KBM-7 (cell line): Measurements from ENCODE around the gene CDK5R1.

Source experiments
- DNase-seq: peaks from one replicate; pipeline ENCODE4 v3.0.0-alpha.2; 2015
- in situ Hi-C: fragments of 300-500 bp; cut with MboI; formaldehyde crosslinking; loops from 2 replicates; pipeline ENCODE4 v1.14.3; 2020; ENCODE audit warnings: low sequenced_read_pairs, low pct_unique_long_range_greater_than_20kb, mixed read lengths

Gene CDK5R1

DNA sequence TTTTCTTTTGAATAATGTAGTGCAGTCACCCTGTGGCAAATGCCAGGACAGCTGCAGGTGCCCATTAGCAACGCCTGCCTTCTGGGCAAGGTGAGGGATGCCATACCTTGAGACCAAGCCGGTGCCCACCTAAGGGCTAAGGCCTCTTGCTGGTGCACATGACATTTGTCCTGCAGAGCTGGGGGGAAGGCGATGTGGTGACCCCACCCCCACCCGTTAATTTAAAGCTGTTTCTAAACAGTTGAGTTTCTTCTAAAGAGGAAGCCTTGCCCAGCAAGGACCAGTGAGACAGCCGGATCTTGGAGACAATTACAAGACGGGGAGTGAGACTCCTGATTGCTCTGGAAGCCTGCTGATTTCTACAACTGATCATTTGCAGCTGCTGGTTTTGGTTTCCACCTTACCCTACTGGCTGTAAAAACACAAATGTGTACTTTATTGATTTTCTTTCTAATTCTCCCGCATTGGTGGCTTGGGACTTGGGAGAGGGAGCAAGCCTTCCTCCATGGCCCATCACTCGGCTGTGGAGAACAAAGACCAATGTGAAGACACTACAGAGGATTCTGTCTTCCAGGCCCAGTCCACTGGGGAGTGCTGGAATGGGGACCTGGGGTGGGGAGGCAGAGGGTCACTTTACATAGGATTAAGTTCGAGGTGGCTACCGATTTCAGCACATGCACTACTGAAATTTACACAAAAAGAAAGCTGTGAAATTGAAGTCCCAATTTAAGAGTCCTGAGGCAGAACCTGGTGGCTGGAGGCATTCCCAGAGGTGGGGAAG, 2.7 kb downstream of the CDK5R1 start:
- in situ Hi-C loops, result loop anchor here (25.0 kb wide), 1 partner anchor 273 kb away; no protein-coding TSS in a partner anchor

DNA sequence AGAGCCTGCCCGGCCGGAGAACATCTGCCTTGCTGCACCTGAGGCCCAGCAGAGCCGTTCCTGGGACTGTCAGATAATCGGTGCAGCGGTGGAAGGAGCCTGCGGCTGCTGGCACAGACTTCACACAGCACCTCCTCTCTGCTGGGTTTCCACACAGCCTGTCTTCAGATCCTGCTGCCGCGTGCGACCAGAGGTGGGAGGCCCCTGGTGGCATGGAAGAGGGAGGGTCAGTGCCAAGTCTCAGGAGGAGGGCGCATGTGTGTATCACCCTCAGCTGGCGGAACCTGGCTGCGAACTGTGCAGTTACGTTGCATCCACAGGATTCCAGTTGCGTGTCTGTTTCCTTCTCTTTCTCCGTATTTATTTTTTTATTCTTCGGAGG, 3.3 kb downstream of the CDK5R1 start:
- in situ Hi-C loops, result loop anchor here (25.0 kb wide), 1 partner anchor 272 kb away; no protein-coding TSS in a partner anchor
- DNase-seq, result no peak

More for the DNA sequence above, 2.7 kb downstream of the CDK5R1 start:
- DNase-seq, result no peak

DNA sequence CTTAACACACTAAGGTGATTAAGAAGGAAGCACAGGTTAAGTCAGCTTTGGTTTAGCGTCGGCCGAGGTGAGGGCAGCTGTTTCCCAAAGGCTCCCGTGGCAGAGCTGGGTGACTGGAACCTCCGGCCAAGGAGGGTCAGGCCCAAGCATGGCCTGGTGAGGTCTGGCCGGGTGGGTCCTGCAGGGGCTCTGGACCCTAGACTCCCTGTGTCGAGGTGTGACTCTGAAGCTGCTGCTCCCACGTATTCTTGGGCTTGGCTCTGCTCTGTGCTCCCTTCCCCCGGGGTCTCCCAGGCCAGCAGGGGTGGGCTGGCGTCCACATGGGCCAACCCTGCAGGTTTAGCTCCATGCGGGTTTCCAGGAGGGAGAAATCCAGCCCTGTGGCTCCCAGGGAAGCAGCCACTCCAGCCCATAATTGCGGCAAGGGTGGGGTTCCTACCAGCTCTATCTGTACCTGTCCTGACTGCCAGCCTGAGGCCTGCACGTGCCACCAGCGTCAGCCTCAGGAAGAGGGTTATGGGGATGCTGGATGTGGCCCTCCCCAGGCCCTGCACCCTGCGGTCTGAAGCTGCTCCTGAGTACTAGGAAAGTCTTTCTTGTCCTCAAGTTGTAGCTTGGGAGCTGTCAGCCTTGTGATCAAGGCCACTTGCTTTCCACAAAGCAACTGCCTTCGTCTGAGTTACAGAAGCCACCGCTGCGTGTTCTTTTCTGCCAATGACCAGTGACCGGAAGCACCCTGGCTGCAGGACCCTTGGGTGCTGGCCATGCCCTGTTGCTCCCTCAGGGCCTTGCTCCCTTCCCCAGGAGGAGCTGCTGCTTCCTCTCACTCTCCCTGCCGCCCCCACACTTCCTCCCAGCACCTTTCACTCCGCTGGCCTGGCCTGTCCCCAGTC, 4.8 kb downstream of the CDK5R1 start:
- in situ Hi-C loops, result loop anchor here (25.0 kb wide), 1 partner anchor 271 kb away; no protein-coding TSS in a partner anchor
- DNase-seq, result peak; percentile 25

DNA sequence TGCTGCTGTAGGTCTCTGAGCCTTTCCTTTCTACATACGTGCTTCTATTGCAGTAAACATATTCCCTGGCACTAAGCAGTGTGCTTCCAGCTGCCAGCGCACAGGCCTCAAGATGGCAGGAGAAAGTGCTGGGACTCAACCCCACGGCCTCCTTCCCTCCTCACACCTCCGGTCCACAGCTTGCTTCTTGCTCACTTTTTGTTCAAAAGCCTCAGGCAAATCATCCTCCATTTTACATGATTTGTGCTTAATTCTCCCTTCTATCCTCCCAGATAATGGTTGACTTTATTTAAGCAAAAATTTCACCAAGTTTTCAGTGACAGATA, 5.4 kb downstream of the CDK5R1 start:
- in situ Hi-C loops, result loop anchor here (25.0 kb wide), 1 partner anchor 270 kb away; no protein-coding TSS in a partner anchor
- no peak for DNase-seq

DNA sequence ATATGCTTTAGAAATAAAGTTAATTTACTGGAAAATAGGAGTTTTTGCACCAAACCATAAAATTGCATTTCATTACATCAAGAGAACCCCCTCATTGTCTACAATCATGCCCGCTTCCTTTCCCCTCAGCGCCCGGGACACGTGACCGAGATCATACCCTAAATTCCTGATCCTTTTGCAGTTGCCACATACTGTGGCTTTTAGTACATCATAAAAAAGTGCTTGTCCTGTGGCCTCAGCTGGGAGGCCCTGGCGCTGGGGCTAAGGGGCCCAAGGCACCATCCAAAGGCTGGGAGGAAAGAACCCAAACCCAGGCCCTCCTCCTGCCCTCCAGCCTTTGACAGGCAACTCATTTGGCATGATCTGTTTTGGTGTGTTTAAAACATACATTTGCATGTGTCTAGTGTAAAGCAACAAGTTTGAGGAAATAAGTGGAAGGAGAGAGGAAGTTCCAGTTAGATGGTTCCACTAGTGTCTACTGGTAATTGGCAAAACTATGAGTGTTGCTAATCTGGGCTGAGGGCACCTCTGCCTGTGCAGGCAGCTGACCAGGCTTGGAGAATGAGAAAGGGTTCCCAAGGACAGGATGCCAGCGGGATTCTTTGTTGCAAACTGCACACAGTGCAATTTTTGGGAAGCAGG, 6.0 kb downstream of the CDK5R1 start:
- DNase-seq, result peak; percentile 36
- in situ Hi-C loops, result loop anchor here (25.0 kb wide), 1 partner anchor 270 kb away; no protein-coding TSS in a partner anchor

DNA sequence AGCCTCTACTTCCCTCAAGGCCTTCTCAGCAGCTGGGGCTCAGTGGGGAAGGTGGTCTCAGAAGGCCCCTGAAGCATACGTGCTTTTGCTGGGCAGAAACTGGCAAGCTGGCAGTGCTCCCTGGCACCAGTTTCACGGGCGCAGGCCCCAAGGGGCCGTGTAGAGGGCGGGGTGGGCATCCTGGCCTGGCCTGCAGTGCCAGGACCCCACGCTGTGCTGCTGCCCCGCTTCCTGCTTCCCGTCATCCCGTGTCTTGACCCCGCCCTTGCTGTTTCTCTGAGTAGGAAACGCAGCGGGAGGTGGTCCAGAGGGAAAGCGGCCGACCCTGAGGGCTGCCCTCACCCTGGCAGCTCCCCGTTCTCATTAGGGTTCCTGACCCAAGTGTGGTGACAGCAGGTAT, 6.8 kb downstream of the CDK5R1 start:
- DNase-seq, result no peak
- in situ Hi-C loops, result loop anchor here (25.0 kb wide), 1 partner anchor 269 kb away; no protein-coding TSS in a partner anchor

DNA sequence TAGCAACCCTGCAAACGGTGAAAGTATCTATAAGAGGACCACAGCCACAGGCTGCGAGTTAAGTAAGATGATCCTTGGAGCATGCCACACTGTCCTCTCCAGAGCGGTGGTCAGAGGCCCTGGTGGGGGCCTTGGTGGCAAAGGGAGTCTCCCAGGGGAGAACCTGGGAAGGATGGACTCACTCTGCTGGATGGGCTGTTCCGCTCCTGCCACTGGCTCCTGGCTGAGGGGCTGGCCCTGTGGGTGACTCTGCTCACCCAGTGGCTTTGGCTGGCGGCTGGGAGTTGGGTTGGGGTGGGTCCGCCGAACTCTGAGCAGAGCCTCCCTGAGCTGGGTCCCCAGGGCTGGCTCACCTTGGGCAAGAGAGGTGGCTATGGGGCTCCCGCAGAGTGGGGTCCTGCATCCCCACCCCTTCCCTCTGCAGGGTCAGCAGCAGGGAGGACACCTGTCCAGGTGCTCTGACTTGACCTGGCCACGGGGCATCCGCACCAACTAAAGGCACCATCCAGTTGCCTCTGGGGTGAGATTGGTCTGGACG, 7.3 kb downstream of the CDK5R1 start:
- DNase-seq, result no peak
- in situ Hi-C loops, result loop anchor here (25.0 kb wide), 1 partner anchor 268 kb away; no protein-coding TSS in a partner anchor

DNA sequence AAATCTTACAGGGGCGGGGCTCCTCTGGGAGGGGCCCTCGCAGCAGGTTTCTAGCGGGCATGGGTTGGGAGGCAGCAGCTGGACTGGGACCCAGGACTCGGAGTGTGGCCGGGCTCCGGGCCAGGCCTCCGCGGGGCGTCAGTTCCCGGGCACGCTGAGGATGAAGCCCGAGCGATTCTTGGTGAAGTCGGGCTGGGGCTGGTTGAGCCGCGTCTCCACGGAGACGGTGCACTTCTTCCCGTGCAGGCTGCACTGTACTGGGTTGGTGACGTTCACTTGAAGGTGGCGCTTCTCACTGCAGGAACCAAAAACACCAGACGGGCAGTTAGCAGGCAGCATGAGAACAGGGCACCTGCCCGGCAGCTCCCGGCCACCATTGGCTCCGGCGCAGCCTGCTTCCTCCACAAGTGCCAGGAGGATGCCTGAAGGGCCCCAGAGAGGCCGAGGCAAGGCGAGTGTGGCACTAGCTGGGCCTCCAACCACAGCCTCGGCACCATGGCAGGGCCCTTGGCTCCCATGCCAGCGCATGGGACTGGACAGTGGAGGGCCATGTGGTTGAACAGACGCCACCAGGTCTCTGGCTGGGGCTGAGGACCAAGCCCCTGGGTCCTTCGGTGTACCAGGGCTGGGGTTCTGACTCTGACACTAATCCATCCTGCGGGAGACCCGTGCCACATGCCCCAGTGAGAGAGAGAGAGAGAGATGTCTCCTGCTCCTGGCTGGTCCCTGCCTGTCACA, 8.0 kb downstream of the CDK5R1 start:
- in situ Hi-C loops, result loop anchor here (25.0 kb wide), 1 partner anchor 268 kb away; no protein-coding TSS in a partner anchor
- DNase-seq, result no peak

DNA sequence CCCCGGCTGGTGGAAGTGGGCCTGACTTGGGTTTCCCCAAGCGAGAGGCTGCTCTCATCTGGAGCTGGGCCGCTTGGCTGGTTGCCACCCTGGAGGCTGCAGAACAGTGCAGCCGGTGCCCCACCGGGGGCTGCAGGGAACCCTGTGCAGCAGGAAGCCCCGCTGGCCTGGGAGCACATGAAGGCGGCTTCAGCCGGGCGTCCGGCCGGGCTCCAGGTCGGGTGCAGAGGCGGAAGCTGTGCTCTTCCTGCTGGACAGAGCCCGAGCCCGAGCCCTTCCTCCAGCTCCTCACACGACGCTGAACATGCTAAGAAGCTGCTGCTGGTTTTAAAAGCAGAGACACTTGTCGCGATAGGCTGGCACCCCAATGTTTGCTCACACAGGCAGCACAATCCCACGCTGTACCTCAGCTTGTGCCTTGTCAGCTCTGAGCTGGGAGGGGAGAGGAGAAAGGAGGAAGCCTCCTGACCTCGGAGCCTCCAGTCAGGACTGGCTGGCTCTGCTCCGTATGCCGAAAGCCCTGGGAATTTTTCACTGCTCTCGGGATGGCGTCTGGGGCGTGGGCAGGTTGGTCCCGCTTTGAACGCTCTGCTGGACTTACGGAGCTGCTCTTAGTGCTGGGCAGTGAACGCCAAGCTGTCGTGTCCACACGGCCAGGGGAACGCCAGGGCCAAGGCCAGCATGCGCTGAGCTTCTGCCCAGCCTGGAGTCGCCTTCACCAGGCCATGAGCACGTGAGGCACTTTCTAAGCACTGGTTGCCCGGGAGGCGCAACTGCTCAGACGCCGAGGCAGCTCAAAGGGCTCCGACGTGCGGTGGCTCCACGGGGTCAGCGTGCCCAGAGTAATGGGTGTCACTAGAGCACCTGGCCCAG, 8.8 kb downstream of the CDK5R1 start:
- in situ Hi-C loops, result loop anchor here (25.0 kb wide), 1 partner anchor 267 kb away; no protein-coding TSS in a partner anchor
- DNase-seq, result no peak

DNA sequence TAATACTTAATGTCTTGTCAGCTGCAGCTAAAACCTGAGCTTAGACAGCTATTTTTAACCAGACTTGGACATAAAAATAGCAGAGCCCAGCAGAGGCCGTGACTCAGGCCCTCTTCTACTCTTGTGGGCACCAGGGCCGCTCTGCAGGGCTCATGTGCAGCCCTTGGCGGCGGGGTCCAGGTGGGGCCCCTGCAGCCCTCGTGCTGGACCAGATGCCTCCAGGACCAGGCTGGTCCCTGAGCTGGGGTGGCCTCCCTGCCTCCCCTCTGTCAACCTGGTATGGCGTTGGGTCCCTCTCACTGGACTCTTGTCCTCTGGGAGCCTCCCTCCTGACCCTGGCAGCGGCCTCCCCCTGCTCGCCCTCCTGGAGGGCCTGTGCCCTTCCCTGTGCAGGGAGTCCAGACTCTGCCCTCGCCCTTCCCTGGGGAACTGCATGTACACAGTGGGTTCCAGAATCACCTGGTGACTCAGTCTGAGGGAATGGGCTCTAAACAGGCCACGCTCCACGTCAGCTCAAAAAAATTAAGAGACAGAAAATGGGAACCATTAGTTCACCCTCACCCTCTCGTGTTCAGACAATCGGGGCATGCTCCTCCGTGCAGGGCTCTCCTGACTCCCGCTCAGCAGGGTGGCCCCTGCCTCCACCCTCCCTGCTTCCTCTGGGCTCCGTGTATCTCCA, 9.7 kb downstream of the CDK5R1 start:
- in situ Hi-C loops, result loop anchor here (25.0 kb wide), 1 partner anchor 266 kb away; no protein-coding TSS in a partner anchor
- DNase-seq, result no peak

DNA sequence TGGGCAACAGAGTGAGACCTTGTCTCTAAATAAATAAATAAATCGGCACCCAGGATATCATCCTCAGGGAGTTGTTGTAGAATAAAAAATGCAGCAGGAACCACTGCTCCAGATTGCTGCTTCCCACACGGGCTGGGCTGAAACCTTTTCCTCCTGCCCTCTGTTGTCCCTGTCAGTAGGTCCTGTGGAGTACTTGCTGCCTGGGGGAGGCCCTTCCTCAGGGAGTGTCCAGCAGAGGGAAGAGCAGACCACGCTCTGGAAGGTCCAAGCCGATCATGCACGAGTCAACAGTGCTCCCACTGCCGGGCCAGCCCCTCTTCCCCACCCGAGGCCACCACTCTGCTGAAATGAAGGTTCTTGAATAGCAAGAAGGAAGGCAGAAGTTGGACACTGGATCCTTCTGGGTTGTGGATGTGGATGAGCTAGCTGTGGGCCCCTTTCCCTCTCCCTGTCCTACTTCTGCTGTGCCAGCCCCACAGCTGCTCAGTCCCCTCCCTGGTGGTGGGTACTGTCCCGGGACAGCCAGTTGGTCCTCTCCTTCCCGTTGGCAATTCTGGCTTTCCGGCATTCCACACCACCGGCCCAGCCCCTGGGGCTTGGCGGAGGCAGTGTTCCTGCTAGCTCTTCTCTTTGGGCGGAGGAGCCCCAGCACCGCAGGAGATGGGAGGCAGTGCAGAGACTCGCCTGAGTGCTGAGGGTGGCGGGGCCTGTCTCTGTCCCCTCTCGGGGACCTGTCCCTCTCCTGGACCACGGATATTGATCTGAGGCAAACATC, 10.8 kb downstream of the CDK5R1 start:
- in situ Hi-C loops, result loop anchor here (25.0 kb wide), 1 partner anchor 265 kb away; no protein-coding TSS in a partner anchor
- no peak for DNase-seq

DNA sequence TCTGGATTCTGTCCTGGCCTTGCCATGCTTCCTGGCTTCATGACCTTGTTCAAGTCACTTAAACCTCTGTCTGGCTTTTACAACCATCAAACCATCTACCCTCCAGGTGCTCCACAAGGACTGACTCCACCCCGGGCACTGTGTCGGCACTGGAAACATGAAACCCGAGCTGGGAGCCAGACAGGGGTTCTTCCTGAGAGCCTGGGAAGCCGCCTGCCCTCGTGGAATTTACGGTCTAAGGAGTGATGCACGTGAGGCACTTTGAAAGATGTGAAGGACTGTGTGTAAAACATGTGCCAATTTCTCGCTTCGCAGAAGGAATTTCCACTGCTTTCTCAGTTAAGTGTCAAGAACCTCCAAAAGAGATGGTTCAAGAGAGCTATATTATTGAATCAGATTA, 11.6 kb downstream of the CDK5R1 start:
- DNase-seq, result no peak
- in situ Hi-C loops, result loop anchor here (25.0 kb wide), 1 partner anchor 264 kb away; no protein-coding TSS in a partner anchor

DNA sequence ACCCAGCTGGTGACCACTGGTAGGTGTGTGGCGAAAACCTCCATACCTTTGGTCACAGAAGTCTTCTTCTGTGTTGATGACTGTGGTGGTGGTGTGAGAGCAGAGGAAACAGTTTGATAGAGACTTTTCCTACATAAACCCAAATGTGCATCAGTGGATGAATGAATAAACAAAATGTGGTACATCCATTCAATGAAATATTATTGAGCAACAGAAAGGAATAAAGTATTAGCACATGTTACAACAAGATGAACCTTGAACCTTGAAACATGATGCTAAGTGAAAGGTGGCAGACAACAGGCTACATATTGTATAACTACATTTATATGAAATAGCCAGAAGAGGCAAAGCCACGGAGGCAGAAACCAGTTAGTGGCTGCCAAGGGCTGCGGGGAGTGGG, 15.2 kb downstream of the CDK5R1 start:
- in situ Hi-C loops, result no loop called here

DNA sequence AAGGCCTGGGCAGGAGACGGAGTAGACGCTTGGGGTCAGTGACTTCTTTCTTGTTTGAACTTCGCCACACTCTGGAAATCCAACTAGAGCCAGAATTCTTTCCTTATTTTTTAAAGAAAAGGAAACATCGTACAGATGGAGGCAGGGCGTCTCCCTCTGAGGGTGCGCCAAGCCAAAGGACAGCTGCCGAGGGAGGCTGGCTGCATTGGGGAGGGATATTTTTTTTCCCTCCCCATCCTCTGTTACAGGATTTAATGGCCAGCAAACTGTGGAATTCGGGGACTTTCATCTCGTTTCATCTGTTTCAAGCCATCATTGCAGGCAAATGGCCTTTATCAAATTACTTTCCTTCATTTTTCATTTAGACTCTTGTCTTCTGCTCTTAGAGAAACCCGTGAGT, 15.9 kb downstream of the CDK5R1 start:
- DNase-seq, result no peak
- in situ Hi-C loops, result no loop called here

More for the DNA sequence above, 15.2 kb downstream of the CDK5R1 start:
- DNase-seq, result no peak

DNA sequence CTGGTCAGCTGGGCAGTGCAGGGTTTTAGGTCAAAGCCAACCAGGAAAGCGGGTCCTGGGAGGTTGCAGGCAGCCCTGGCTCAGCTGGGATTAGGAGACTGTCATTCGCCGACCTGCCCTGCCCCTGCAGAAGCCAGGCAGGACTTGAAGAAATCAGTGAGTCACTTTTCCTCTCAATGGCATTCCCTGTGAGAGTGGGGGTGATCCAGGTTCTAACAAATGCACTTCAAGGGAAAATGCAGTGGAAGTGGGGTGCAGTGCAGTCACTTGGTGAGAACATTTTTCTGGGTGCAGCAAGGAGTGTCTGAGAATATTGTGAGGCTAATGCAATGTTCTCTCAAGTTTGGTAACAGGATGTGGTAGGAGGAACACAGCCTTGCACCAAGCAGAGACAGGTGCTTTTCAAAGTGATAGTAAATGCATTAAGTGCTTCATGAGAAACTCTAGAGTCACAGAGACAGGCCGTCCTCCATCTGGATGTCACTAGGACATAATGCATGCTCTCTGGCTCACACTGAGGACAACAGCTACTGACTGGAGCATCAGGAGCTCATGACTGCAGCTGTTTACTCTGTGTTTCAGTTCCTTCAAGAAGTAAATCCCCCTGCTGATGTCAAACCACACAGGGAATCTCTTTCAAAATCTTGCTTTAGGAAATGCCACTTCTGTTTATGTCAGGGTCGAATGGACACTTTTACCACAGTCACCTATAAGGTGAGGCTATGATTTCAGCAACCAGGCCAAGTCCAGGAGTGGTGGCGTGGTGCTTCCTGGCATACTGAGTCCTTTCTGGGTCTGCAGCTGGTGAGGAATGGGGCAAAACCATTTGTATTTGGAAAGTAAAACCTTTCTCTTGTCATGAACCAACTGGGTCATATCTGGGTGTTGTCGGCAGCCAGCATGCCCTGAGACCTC, 16.7 kb downstream of the CDK5R1 start:
- in situ Hi-C loops, result no loop called here
- DNase-seq, result no peak
